ENCODE results near the gene OR9G4. TPM values are rescaled to one million over a fixed set of nuclear protein-coding genes. Genes with fewer than 3 reads are reported as not detected.

Gene OR9G4
- total and polyA plus RNA-seq, 9 donors: not detected

DNA sequence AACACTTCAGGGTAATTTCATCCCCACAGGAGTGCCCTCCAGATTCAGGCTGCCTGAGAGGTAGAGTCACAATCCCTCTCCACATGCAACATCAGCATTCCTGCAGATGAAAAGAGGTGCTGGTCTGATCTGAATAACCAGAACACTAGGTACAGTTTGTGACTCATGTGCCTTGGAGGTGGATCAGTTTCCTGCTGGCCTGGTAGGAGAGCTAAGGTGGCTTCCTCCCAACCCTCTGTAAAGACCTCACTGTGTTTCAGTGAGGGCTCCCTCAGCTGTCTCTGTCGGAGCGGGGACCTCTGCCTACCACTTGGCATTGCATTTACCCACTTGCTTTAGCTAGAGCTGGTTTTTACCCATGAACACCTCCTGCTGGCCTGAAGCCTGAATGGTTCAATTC is 42.0 kb downstream of the OR9G4 start:
- no peaks in the 10 kb centered on the region for H3K27me3 ChIP-seq
- DNase-seq: no peak
- WGBS, 3 donors: 64 to 82% (median 67%) methylated on average over 2 of the region's 2 CpGs
- no peaks in the 10 kb centered on the region for H3K36me3 ChIP-seq
- H3K4me3 ChIP-seq: no peak overlapping the region
- no peaks in the 10 kb centered on the region for H3K4me1 ChIP-seq (ENCODE audit: insufficient read depth)
- no peak for TF ChIP-seq EP300 (IDR thresholded peaks at IDR 0.05)
- TF ChIP-seq, protein P1, sequence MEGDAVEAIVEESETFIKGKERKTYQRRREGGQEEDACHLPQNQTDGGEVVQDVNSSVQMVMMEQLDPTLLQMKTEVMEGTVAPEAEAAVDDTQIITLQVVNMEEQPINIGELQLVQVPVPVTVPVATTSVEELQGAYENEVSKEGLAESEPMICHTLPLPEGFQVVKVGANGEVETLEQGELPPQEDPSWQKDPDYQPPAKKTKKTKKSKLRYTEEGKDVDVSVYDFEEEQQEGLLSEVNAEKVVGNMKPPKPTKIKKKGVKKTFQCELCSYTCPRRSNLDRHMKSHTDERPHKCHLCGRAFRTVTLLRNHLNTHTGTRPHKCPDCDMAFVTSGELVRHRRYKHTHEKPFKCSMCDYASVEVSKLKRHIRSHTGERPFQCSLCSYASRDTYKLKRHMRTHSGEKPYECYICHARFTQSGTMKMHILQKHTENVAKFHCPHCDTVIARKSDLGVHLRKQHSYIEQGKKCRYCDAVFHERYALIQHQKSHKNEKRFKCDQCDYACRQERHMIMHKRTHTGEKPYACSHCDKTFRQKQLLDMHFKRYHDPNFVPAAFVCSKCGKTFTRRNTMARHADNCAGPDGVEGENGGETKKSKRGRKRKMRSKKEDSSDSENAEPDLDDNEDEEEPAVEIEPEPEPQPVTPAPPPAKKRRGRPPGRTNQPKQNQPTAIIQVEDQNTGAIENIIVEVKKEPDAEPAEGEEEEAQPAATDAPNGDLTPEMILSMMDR (IDR thresholded peaks at IDR 0.05): no peak
- no peak for TF ChIP-seq POLR2A (IDR thresholded peaks at IDR 0.05)
- intact Hi-C loops (cut with DNase I): no loop called here
- H3K9me3 ChIP-seq: no peaks in the 10 kb centered on the region
- no peak overlapping the region for H3K27ac ChIP-seq

GRCh38 chr11:56705784-56706396 is 42.6 kb downstream of the OR9G4 start:
- no peaks in the 10 kb centered on the region for H3K4me1 ChIP-seq (ENCODE audit: insufficient read depth)
- H3K36me3 ChIP-seq: no peaks in the 10 kb centered on the region
- H3K4me3 ChIP-seq: no peak overlapping the region
- no peak for DNase-seq
- TF ChIP-seq EP300 (IDR thresholded peaks at IDR 0.05): no peak
- TF ChIP-seq, protein P1 (IDR thresholded peaks at IDR 0.05): no peak
- no peak overlapping the region for H3K27ac ChIP-seq
- H3K27me3 ChIP-seq: no peaks in the 10 kb centered on the region
- 52 to 63% (median 54%) methylated on average over 1 of the region's 1 CpG for WGBS, 3 donors
- no peaks in the 10 kb centered on the region for H3K9me3 ChIP-seq
- intact Hi-C loops (cut with DNase I): no loop called here

GRCh38 chr11:56700914-56701485 is 47.5 kb downstream of the OR9G4 start:
- H3K27me3 ChIP-seq: no peaks in the 10 kb centered on the region
- H3K27ac ChIP-seq: no peak overlapping the region
- WGBS, 3 donors: 49 to 60% (median 57%) methylated on average over 8 of the region's 8 CpGs
- H3K36me3 ChIP-seq: no peaks in the 10 kb centered on the region
- no peak for DNase-seq
- intact Hi-C loops (cut with DNase I): no loop called here
- H3K4me1 ChIP-seq (ENCODE audit: insufficient read depth): no peaks in the 10 kb centered on the region
- TF ChIP-seq POLR2A (IDR thresholded peaks at IDR 0.05): no peak
- TF ChIP-seq EP300 (IDR thresholded peaks at IDR 0.05): no peak
- TF ChIP-seq, protein P1 (IDR thresholded peaks at IDR 0.05): no peak
- H3K4me3 ChIP-seq: no peak overlapping the region
- H3K9me3 ChIP-seq: no peaks in the 10 kb centered on the region

DNA sequence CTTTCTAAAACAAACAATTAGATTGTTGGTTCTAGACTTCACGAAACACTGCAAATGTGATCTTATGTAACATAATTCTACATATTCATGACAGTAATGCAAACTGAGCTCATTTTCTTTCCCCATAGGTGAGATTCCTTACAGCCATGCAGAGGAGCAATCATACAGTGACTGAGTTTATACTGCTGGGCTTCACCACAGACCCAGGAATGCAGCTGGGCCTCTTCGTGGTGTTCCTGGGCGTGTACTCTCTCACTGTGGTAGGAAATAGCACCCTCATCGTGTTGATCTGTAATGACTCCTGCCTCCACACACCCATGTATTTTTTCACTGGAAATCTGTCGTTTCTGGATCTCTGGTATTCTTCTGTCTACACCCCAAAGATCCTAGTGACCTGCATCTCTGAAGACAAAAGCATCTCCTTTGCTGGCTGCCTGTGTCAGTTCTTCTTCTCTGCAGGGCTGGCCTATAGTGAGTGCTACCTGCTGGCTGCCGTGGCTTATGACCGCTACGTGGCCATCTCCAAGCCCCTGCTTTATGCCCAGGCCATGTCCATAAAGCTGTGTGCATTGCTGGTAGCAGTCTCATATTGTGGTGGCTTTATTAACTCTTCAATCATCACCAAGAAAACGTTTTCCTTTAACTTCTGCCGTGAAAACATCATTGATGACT is 48.1 kb downstream of the OR9G4 start:
- whole genome bisulfite sequencing, 3 donors: 52 to 62% (median 56%) methylated on average over 10 of the region's 10 CpGs
- Histone ChIP-seq H3K9me3 (no peaks in the 10 kb centered on the region), H3K27ac (no peak overlapping the region), H3K27me3 (no peaks in the 10 kb centered on the region), H3K4me3 (no peak overlapping the region), H3K36me3 (no peaks in the 10 kb centered on the region), H3K4me1 (ENCODE audit: insufficient read depth) (no peaks in the 10 kb centered on the region)
- intact Hi-C loops (cut with DNase I): no loop called here
- no peak for DNase-seq
- TF ChIP-seq, protein P1 (IDR thresholded peaks at IDR 0.05): no peak
- no peak for TF ChIP-seq EP300 (IDR thresholded peaks at IDR 0.05)
- no peak for TF ChIP-seq POLR2A (IDR thresholded peaks at IDR 0.05)

Data from ovary (tissue), 9 donors.